Bronchial epithelial cell (primary cell): ENCODE results near the gene PDSS2. TPM values are rescaled to one million over a fixed set of nuclear protein-coding genes. Genes with fewer than 3 reads are reported as not detected.

Source experiments
- DNase-seq: peaks from one replicate; pipeline ENCODE4 v3.0.0-alpha.2; 2010; ENCODE audit warnings: low read depth
- FAIRE-seq: peaks from 2 replicates; lab custom pipeline; 2011; peaks lifted over from hg19 to GRCh38; lab: Jason Lieb, UNC
- H3K27me3 ChIP-seq: 2 replicates; pipeline ENCODE4 v1.5.1; 2011; ENCODE audit warnings: low read length; ENCODE audit not compliant: control insufficient read depth, insufficient read depth
- H3K36me3 ChIP-seq: 2 replicates; pipeline ENCODE4 v1.5.1; 2011; ENCODE audit warnings: low read length; ENCODE audit not compliant: control insufficient read depth, insufficient read depth
- H3K4me3 ChIP-seq: 2 replicates; pipeline ENCODE4 v1.5.1; 2011; ENCODE audit warnings: mild to moderate bottlenecking, low read depth, low read length, control low read depth
- CTCF ChIP-seq: IDR thresholded peaks from 2 replicates; pipeline ENCODE4 v1.5.1; 2011; ENCODE audit warnings: mild to moderate bottlenecking, moderate library complexity, low read length, control low read depth, inconsistent platforms; ENCODE audit not compliant: insufficient read depth, severe bottlenecking
- total RNA-seq: library from RNA; depleted of rRNA; stranded (reverse); fragments of >200 nt; gene quantifications from 2 replicates; pipeline ENCODE4 v1.2.1, GENCODE V29; 2014

The PDSS2 gene
- total RNA-seq, 1 donor from 2014 or later = 18.2 TPM

GRCh38 chr6:107271208-107271790, 188.1 kb downstream of the PDSS2 start:
- Histone ChIP-seq H3K36me3 (no peaks in the 10 kb centered on the region), H3K27me3 (no peaks in the 10 kb centered on the region), H3K4me3 (no peak overlapping the region)
- DNase-seq (no peak), FAIRE-seq (no peak)
- TF ChIP-seq CTCF = no peak

- TF ChIP-seq CTCF = no peak
- DNase-seq = no peak
- H3K36me3 ChIP-seq = no peaks in the 10 kb centered on the region
- no peaks in the 10 kb centered on the region for H3K27me3 ChIP-seq
- no peak for FAIRE-seq
- no peak overlapping the region for H3K4me3 ChIP-seq
Observed at GRCh38 chr6:107267634-107268033, 191.7 kb downstream of the PDSS2 start.

- Histone ChIP-seq H3K4me3 (no peak overlapping the region), H3K36me3 (no peaks in the 10 kb centered on the region), H3K27me3 (no peaks in the 10 kb centered on the region)
- DNase-seq (no peak), FAIRE-seq (no peak)
- no peak for TF ChIP-seq CTCF
Observed at GRCh38 chr6:107267006-107267405, 192.4 kb downstream of the PDSS2 start.

GRCh38 chr6:107266563-107266962, 192.8 kb downstream of the PDSS2 start:
- FAIRE-seq (no peak), DNase-seq (no peak)
- no peaks in the 10 kb centered on the region for H3K36me3 ChIP-seq
- no peak for TF ChIP-seq CTCF
- no peaks in the 10 kb centered on the region for H3K27me3 ChIP-seq
- H3K4me3 ChIP-seq = no peak overlapping the region

- no peak overlapping the region for H3K4me3 ChIP-seq
- FAIRE-seq (no peak), DNase-seq (peak; percentile 91)
- no peaks in the 10 kb centered on the region for H3K36me3 ChIP-seq
- TF ChIP-seq CTCF = no peak
- no peaks in the 10 kb centered on the region for H3K27me3 ChIP-seq
Observed at GRCh38 chr6:107264357-107264840, 195.0 kb downstream of the PDSS2 start.

GRCh38 chr6:107259951-107260350, 199.4 kb downstream of the PDSS2 start:
- DNase-seq = no peak
- Histone ChIP-seq H3K36me3 (no peaks in the 10 kb centered on the region), H3K27me3 (no peaks in the 10 kb centered on the region), H3K4me3 (no peak overlapping the region)
- TF ChIP-seq CTCF = no peak
- FAIRE-seq = no peak
